Lower leg skin (tissue), 3 donors: Measurements from ENCODE around the gene SPPL2A.

Source experiments
- CTCF ChIP-seq, 3 donors: fragments of 450-650 bp; IDR thresholded peaks; one replicate each; pipeline ENCODE4 v1.5.1; 2016; ENCODE audit warnings: antibody characterized with exemption in 3 of 3, mild to moderate bottlenecking in 3 of 3, moderate library complexity in 2 of 3
- POLR2A ChIP-seq, 2 donors: fragments of 450-650 bp; IDR thresholded peaks; one replicate each; pipeline ENCODE4 v1.6.1; 2016 to 2017; ENCODE audit warnings: antibody characterized with exemption in 2 of 2, mild to moderate bottlenecking in 1 of 2, moderate library complexity in 1 of 2

GRCh38 chr15:50783895-50784294 lies 18.4 kb upstream of the SPPL2A start:
- TF ChIP-seq CTCF (IDR thresholded peaks at IDR 0.05) (no peak), POLR2A (IDR thresholded peaks at IDR 0.05) (no peak)
